DOHH2 (cell line): ENCODE data around the gene ZCWPW1.

ENCODE experiments used
- H3F3A ChIP-seq: fragments of 200-600 bp; sonication (generic), shearing (Covaris generic); 2 replicates; pipeline ENCODE4 v1.6.0; 2016; ENCODE audit warnings: antibody characterized with exemption, mild to moderate bottlenecking; ENCODE audit not compliant: control insufficient read depth, insufficient read depth
- H3K27ac ChIP-seq: fragments of 200-600 bp; sonication (generic); 2 replicates; pipeline ENCODE4 v1.5.1; 2014; ENCODE audit warnings: low read depth, mild to moderate bottlenecking, low read length, moderate library complexity
- H3K27me3 ChIP-seq: fragments of 200-600 bp; sonication (generic); 2 replicates; pipeline ENCODE4 v1.6.1; 2014; ENCODE audit warnings: mild to moderate bottlenecking, low read length, mixed read lengths; ENCODE audit not compliant: control insufficient read depth
- H3K36me3 ChIP-seq: fragments of 200-600 bp; sonication (generic); 2 replicates; pipeline ENCODE4 v1.6.1; 2014; ENCODE audit warnings: mild to moderate bottlenecking, low read length, moderate library complexity, mixed read lengths; ENCODE audit not compliant: control insufficient read depth
- H3K4me1 ChIP-seq: fragments of 200-600 bp; sonication (generic); 2 replicates; pipeline ENCODE4 v1.6.1; 2014; ENCODE audit warnings: mild to moderate bottlenecking, low read length, mixed read lengths; ENCODE audit not compliant: control insufficient read depth
- H3K4me2 ChIP-seq: fragments of 200-600 bp; sonication (generic); 2 replicates; pipeline ENCODE4 v1.6.0; 2014; ENCODE audit warnings: mild to moderate bottlenecking, low read length, moderate library complexity
- H3K4me3 ChIP-seq: fragments of 200-600 bp; sonication (generic); 2 replicates; pipeline ENCODE4 v1.5.1; 2014; ENCODE audit warnings: mild to moderate bottlenecking, low read length, mixed read lengths
- H3K79me2 ChIP-seq: fragments of 200-600 bp; sonication (generic); 2 replicates; pipeline ENCODE4 v1.6.1; 2014; ENCODE audit warnings: mild to moderate bottlenecking, low read length, mixed read lengths; ENCODE audit not compliant: control insufficient read depth
- H3K9me2 ChIP-seq: fragments of 200-600 bp; sonication (generic); replicated peaks from 2 replicates; pipeline ENCODE4 v1.6.1; 2014; ENCODE audit warnings: mild to moderate bottlenecking, low read length, mixed read lengths; ENCODE audit not compliant: control insufficient read depth
- H3K9me3 ChIP-seq: fragments of 200-600 bp; sonication (generic); 2 replicates; pipeline ENCODE4 v1.6.1; 2014; ENCODE audit warnings: antibody characterized with exemption, low read length, mixed read lengths; ENCODE audit not compliant: control insufficient read depth, insufficient read depth
- H4K20me1 ChIP-seq: fragments of 200-600 bp; sonication (generic); 2 replicates; pipeline ENCODE4 v1.6.0; 2014; ENCODE audit warnings: low read depth, mild to moderate bottlenecking, antibody characterized with exemption, low read length, moderate library complexity; ENCODE audit not compliant: control insufficient read depth, insufficient read depth
- CTCF ChIP-seq: fragments of 200-600 bp; sonication (generic); IDR thresholded peaks from one replicate; pipeline ENCODE4 v1.5.1; 2014; ENCODE audit warnings: antibody characterized with exemption, mild to moderate bottlenecking, low read depth, low read length; ENCODE audit not compliant: poor library complexity, severe bottlenecking
- EZH2phosphoT487 ChIP-seq: fragments of 200-600 bp; sonication (generic); IDR thresholded peaks from 2 replicates; pipeline ENCODE4 v1.6.1; 2017; ENCODE audit warnings: borderline replicate concordance, mild to moderate bottlenecking, antibody characterized with exemption, low read length, moderate library complexity, mixed read lengths

Gene ZCWPW1

DNA sequence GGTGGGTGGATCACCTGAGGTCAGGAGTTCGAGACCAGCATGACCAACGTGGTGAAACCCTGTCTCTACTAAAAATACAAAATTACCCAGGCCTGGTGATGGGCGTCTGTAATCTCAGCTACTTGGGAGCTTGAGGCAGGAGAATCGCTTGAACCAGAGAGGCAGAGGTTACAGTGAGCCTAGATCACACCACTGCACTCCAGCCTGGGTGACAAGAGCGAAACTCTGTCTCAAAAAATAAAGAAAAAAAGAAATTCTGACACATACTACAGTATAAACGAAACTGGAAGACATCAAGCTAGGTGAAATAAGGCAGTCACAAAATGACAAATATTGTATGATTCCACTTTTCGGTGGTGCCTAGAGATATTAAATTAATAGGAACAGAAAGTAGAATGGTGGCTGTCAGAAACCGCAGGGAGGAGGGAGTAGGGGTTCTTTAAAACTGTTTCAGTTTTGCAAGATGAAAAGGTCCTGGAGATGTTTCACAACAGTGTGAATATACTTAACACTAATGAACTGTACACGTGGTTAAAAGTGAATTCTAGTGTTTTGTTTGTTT lies 32.0 kb downstream of the ZCWPW1 start:
- Histone ChIP-seq H3K4me2 (peak overlapping the region; percentile 68), H3K4me3 (peak overlapping the region; percentile 48), H3K27ac (peak overlapping the region; percentile 57), H3F3A (peaks cover 11% of the 10 kb centered on the region), H3K79me2 (no peaks in the 10 kb centered on the region), H4K20me1 (no peaks in the 10 kb centered on the region), H3K4me1 (peaks cover 62% of the 10 kb centered on the region), H3K9me3 (no peaks in the 10 kb centered on the region), H3K9me2 (no peaks in the 10 kb centered on the region), H3K36me3 (no peaks in the 10 kb centered on the region), H3K27me3 (no peaks in the 10 kb centered on the region)
- TF ChIP-seq EZH2phosphoT487 (no peak), CTCF (no peak)

GRCh38 chr7:100394077-100394476 lies 34.4 kb downstream of the ZCWPW1 start:
- H3K4me2 ChIP-seq = peak overlapping the region; percentile 54
- H3K4me1 ChIP-seq = peaks cover 58% of the 10 kb centered on the region
- H4K20me1 ChIP-seq = no peaks in the 10 kb centered on the region
- no peaks in the 10 kb centered on the region for H3K36me3 ChIP-seq
- H3F3A ChIP-seq = peaks cover 11% of the 10 kb centered on the region
- peak overlapping the region; percentile 37; the same call in 1 of the 2 replicates for H3K4me3 ChIP-seq
- TF ChIP-seq EZH2phosphoT487 (no peak), CTCF (peak; percentile 18)
- no peaks in the 10 kb centered on the region for H3K9me3 ChIP-seq
- no peaks in the 10 kb centered on the region for H3K79me2 ChIP-seq
- no peaks in the 10 kb centered on the region for H3K27me3 ChIP-seq
- no peaks in the 10 kb centered on the region for H3K9me2 ChIP-seq
- H3K27ac ChIP-seq = peak overlapping the region; percentile 3; the same call in 1 of the 2 replicates

GRCh38 chr7:100393233-100393905 lies 35.1 kb downstream of the ZCWPW1 start:
- H3K79me2 ChIP-seq = no peaks in the 10 kb centered on the region
- no peaks in the 10 kb centered on the region for H3K36me3 ChIP-seq
- H3K27me3 ChIP-seq = no peaks in the 10 kb centered on the region
- H3K9me3 ChIP-seq = no peaks in the 10 kb centered on the region
- no peaks in the 10 kb centered on the region for H3K9me2 ChIP-seq
- peaks cover 58% of the 10 kb centered on the region for H3K4me1 ChIP-seq
- peak overlapping the region; percentile 3 for H3K27ac ChIP-seq
- peak overlapping the region; percentile 54 for H3K4me2 ChIP-seq
- TF ChIP-seq EZH2phosphoT487 = no peak
- no peak for TF ChIP-seq CTCF
- peaks cover 11% of the 10 kb centered on the region for H3F3A ChIP-seq
- no peaks in the 10 kb centered on the region for H4K20me1 ChIP-seq
- H3K4me3 ChIP-seq = peak overlapping the region; percentile 37
